GM19395 (cell line): ENCODE measurements around the gene CCDC149.
"Not testable (repeated sequence)": the region's sequence is repeated elsewhere in the genome, so short reads cannot be mapped to it uniquely, and the experiment has no call there.

Experiments
- ATAC-seq: cut with Tn5 transposase; IDR thresholded peaks from one replicate; pipeline ENCODE4 v1.9.1; 2021; ENCODE audit warnings: mild to moderate bottlenecking, moderate library complexity; ENCODE audit not compliant: unreplicated experiment

CCDC149 gene

GRCh38 chr4:24917076-24917856 is 4.4 kb upstream of the CCDC149 start:
- ATAC-seq: no peak

GRCh38 chr4:24915121-24915922 is 2.5 kb upstream of the CCDC149 start:
- ATAC-seq: no peak

- no peak for ATAC-seq
Observed at GRCh38 chr4:24914460-24914859, 1.6 kb upstream of the CCDC149 start.

GRCh38 chr4:24913119-24913485 is 260 bp upstream of the CCDC149 start:
- ATAC-seq: no peak

GRCh38 chr4:24910499-24910898 is 2.3 kb downstream of the CCDC149 start:
- ATAC-seq: no peak

- not testable (repeated sequence) for ATAC-seq
Observed at GRCh38 chr4:24909606-24910005, 3.2 kb downstream of the CCDC149 start.

- ATAC-seq: no peak
Observed at GRCh38 chr4:24897639-24898038, 15.2 kb downstream of the CCDC149 start.

- ATAC-seq: no peak
Observed at GRCh38 chr4:24896977-24897376, 15.9 kb downstream of the CCDC149 start.

GRCh38 chr4:24896056-24896455 is 16.8 kb downstream of the CCDC149 start:
- ATAC-seq: no peak

- ATAC-seq: no peak
Observed at GRCh38 chr4:24895461-24895860, 17.4 kb downstream of the CCDC149 start.

- no peak for ATAC-seq
Observed at GRCh38 chr4:24894846-24895245, 18.0 kb downstream of the CCDC149 start.

GRCh38 chr4:24894243-24894642 is 18.6 kb downstream of the CCDC149 start:
- ATAC-seq: no peak

- no peak for ATAC-seq
Observed at GRCh38 chr4:24892778-24893177, 20.1 kb downstream of the CCDC149 start.

GRCh38 chr4:24892278-24892677 is 20.6 kb downstream of the CCDC149 start:
- ATAC-seq: no peak

GRCh38 chr4:24890561-24891126 is 22.2 kb downstream of the CCDC149 start:
- no peak for ATAC-seq

GRCh38 chr4:24889991-24890390 is 22.9 kb downstream of the CCDC149 start:
- peak; percentile 61 for ATAC-seq

GRCh38 chr4:24888475-24889344 is 24.1 kb downstream of the CCDC149 start:
- ATAC-seq: no peak

- ATAC-seq: no peak
Observed at GRCh38 chr4:24887881-24888430, 24.9 kb downstream of the CCDC149 start.

GRCh38 chr4:24886596-24886995 is 26.2 kb downstream of the CCDC149 start:
- ATAC-seq: no peak

GRCh38 chr4:24885342-24885741 is 27.5 kb downstream of the CCDC149 start:
- no peak for ATAC-seq

- no peak for ATAC-seq
Observed at GRCh38 chr4:24884902-24885301, 27.9 kb downstream of the CCDC149 start.
